Stimulated activated CD8-positive, alpha-beta memory T cell treated with anti-CD3 and anti-CD28 coated beads, Interleukin-4, amount 100 ng/mL, for 24 hours (primary cell): ENCODE data around the gene EZH1.

Source experiments
- DNase-seq: peaks from one replicate; pipeline ENCODE4 v3.0.0-alpha.2; 2020; ENCODE audit warnings: low read depth

Gene EZH1

GRCh38 chr17:42709561-42709960, 35.3 kb downstream of the EZH1 start:
- no peak for DNase-seq

DNA sequence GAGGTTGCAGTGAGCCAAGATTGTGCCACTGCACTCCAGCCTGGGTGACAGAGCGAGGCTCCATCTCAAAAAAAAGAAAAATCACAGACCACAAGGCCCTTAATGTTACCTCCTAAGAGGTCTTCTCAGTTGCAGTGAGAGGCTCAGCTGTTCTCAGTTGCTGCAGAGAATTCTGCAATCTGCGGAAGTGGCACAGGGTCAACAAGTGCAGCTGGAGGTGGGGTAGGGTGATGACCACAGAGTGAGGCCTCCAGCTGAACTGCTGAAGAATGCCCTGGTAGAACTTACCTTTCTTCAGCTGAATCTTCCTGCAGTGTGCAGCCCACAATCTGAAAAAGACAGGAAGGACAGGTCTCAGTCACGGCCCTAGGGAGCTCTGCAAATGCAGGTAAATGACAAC, 36.3 kb downstream of the EZH1 start:
- DNase-seq = no peak

GRCh38 chr17:42706732-42707131, 38.1 kb downstream of the EZH1 start:
- DNase-seq = no peak

GRCh38 chr17:42704837-42705494, 39.9 kb downstream of the EZH1 start:
- DNase-seq = no peak

- DNase-seq = no peak
These were observed 40.4 kb downstream of the EZH1 start for GRCh38 chr17:42704490-42704836.

GRCh38 chr17:42702446-42702845, 42.4 kb downstream of the EZH1 start:
- DNase-seq = no peak

GRCh38 chr17:42700586-42701289, 44.1 kb downstream of the EZH1 start:
- no peak for DNase-seq

DNA sequence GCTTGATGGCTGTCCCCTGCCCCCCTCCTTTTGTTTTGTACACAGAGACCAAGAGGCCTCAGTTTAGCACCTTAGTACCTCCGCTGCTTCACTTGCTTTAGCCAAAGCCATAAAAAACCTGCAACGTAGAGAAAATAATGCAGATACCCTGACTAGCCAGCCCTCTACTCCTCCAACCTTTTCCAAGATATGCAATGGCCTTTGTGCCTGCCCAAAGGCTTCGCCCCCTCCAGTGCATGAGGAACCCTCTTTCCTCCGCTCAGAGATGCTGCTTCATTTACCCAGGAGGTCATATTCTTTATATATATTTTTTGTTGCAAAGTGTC, 45.5 kb downstream of the EZH1 start:
- no peak for DNase-seq

DNA sequence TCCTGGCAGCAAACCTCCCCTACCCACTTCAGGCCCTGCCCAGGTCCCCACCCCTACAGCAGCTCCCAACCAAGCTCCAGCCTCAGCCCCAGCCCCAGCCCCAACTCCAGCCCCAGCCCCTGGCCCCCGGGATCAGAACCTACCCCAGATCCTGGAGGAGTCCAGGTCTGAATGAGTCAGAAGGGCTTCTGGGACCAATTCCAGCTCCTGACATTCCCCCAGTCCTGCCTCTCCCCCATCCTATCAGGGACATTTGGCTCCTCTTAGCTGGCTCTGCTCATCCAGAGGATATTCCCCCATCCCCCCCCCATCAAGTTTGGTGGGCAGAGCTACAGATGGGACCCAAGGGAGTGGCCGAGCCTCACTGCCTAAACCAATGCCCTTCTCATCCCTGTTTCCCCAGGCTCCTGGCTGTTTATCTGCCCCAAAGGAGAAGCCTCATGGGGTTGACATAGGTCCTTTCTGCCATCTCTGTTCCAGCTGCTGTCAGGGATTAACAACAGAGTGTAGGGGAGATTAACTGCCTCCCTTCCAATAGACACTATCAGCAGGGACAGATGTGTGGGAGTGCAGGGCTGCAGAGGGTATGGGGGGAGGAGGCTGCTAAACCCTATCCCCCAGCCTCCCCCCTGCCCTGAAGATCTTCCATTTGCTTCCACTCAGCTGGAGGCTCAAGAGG, 46.0 kb downstream of the EZH1 start:
- no peak for DNase-seq

GRCh38 chr17:42697108-42697811, 47.6 kb downstream of the EZH1 start:
- DNase-seq = no peak

DNA sequence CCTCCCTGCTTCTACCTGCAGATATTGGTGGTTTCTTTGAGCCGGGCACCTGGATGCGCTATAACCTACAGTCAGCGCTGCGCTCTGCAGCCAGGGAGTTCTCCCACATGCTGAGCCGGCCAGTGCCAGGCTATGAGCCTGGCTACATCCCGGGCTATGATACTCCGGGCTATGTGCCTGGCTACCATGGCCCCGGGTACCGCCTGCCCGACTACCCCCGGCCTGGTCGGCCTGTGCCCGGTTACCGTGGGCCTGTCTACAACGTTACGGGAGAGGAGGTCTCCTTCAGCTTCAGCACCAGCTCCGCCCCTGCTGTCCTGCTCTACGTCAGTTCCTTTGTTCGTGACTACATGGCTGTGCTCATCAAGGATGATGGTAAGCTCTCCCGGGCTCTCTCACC, 49.3 kb downstream of the EZH1 start:
- no peak for DNase-seq

DNA sequence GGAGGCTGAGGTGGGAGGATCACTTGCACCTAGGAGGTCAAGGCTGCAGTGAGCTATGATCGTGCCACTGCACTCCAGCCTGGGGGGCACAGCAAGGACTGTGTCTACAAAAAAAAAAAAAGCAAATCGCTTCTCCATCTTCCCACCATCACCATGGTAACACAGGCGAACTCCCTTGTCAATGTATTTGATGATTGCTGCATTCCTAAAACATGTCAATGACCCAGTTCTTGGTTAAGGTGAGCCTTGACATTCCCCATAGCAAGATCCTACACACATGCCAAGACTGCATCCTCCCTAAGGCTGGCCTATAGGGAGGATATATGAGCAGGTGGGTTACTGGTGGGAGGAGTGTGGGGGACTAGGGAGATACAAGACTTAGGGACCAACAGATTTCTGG, 50.3 kb downstream of the EZH1 start:
- no peak for DNase-seq

DNA sequence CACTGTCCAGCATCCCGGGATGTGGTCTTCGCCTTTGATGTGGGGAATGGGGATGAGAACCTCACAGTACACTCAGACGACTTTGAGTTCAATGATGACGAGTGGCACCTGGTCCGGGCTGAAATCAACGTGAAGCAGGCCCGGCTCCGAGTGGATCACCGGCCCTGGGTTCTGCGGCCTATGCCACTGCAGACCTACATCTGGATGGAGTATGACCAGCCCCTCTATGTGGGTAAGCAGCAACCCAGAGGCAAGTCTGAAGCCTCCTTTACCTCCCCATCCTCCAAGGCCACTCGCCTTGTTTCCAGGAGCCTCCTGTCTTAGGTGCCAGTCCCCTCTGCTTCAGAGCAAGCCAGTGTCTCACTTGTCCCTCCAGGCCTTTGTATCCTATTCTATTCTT, 52.4 kb downstream of the EZH1 start:
- DNase-seq = no peak

DNA sequence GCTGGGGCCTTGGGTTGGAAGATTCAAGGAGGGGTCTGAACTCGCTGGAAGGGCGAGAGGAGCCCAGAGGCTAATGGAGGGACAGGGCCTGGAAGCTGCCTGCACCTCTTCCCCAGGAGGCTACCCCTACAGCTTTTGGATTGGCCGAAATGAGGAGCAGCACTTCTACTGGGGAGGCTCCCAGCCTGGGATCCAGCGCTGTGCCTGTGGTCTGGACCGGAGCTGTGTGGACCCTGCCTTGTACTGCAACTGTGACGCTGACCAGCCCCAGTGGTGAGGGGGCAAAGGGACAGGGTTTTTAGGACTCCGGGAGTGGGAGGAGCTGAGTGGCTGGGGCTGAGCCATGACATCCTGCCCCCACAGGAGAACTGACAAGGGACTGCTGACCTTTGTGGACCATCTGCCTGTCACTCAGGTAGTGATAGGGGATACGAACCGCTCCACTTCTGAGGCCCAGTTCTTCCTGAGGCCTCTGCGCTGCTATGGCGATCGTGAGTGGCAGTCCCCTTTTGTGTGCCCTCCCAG, 53.8 kb downstream of the EZH1 start:
- DNase-seq = no peak

DNA sequence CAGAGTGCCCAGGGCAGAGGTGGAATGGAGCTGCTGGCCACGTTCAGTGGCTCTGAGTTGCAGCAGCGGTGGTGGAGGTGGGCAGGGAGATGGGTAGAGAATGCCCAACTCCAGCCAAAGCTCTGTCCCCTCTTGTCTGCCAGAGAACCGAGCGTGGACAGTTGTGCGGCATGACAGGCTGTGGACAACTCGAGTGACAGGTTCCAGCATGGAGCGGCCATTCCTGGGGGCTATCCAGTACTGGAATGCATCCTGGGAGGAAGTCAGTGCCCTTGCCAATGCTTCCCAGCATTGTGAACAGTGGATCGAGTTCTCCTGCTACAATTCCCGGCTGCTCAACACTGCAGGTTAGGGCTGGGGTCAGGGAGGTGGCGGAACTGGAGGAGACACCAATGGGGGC, 54.2 kb downstream of the EZH1 start:
- DNase-seq = no peak

DNA sequence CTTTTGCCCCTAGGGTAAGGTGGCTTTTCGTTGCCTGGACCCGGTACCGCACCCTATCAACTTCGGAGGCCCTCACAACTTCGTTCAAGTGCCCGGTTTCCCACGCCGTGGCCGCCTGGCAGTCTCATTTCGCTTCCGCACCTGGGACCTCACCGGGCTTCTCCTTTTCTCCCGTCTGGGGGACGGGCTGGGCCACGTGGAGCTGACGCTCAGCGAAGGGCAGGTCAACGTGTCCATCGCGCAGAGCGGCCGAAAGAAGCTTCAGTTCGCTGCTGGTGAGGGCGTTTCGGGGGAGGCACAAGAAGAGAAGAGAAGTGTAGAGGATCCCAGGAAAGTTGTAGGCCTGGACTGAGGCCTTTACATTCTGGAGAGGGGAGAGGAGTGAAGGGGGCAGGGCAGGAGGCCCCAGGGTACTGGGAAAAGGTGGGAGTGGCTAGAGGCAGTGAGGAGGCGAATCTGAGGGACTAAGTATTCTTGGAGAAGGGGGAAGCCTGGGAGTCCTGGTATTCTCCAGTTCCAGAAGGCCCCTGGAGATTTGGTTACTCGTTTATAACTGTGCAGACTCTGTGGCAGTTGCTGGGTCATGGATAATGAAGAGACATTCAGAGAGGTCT, 57.0 kb downstream of the EZH1 start:
- DNase-seq = no peak

- DNase-seq = no peak
These were observed 58.2 kb downstream of the EZH1 start for GRCh38 chr17:42686520-42687128.

GRCh38 chr17:42685831-42686230, 59.0 kb downstream of the EZH1 start:
- no peak for DNase-seq

DNA sequence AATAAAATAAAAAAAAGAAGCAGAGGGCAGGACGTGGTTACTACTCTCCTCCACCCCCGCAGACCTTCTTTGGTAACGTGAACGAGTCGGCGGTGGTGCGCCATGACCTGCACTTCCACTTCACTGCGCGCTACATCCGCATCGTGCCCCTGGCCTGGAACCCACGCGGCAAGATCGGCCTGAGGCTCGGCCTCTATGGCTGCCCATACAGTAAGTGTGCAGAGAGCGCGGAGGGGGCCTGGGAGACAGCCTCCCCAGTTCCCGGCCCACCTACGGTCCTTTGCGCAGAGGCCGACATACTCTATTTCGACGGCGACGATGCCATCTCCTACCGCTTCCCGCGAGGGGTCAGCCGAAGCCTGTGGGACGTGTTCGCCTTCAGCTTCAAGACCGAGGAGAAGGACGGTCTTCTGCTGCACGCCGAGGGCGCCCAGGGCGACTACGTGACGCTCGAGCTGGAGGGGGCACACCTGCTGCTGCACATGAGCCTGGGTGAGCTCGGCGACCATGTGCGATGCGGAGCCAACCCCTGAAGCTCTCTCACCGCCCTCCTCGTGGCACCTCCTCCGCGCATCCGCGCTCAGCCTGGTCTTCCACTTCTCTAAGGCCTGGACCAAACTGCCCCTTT, 59.8 kb downstream of the EZH1 start:
- DNase-seq = no peak

- DNase-seq = no peak
These were observed 61.3 kb downstream of the EZH1 start for GRCh38 chr17:42683407-42684034.
